IPS-18a (cell line): Measurements from ENCODE around the gene HDAC5.
"Not testable (repeated sequence)": the region's sequence is repeated elsewhere in the genome, so short reads cannot be mapped to it uniquely, and the experiment has no call there.

Experiments
- H3K27ac ChIP-seq: one replicate; pipeline ENCODE4 v1.5.1; 2013; ENCODE audit warnings: low read length
- H3K27me3 ChIP-seq: one replicate; pipeline ENCODE4 v1.6.1; 2013; ENCODE audit warnings: mild to moderate bottlenecking, low read length; ENCODE audit not compliant: control insufficient read depth, insufficient read depth
- H3K36me3 ChIP-seq: one replicate; pipeline ENCODE4 v1.6.1; 2013; ENCODE audit warnings: low read depth, low read length; ENCODE audit not compliant: control insufficient read depth
- H3K4me1 ChIP-seq: one replicate; pipeline ENCODE4 v1.6.1; 2013; ENCODE audit warnings: low read depth, low read length; ENCODE audit not compliant: control insufficient read depth
- H3K4me3 ChIP-seq: one replicate; pipeline ENCODE4 v1.5.1; 2013; ENCODE audit warnings: low read length
- H3K9ac ChIP-seq: one replicate; pipeline ENCODE4 v1.6.1; 2013; ENCODE audit warnings: mild to moderate bottlenecking, low read length, moderate library complexity
- H3K9me3 ChIP-seq: one replicate; pipeline ENCODE4 v1.6.1; 2013; ENCODE audit warnings: low read depth, low read length; ENCODE audit not compliant: control insufficient read depth

The HDAC5 gene

DNA sequence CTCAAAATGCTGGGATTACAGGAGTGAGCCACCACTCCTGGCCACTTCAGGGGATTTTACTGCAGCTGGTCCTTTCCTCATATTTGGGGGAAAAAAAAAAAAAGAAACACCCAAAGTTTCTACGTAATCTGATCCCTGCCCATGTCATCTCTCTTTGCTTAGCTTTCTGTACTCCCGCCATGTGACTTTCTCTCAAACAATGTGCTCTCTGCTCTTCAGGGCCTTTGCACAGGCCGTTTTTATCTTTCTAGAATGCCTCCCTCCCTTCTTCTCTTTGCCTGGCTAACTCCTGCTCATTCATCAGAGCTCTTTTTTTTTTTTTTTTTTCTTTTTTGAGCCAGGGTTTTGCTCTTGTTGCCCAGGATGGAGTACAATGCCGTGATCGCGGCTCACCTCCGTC lies 4.9 kb upstream of the HDAC5 start:
- Histone ChIP-seq H3K27me3 (no peaks in the 10 kb centered on the region), H3K9me3 (no peaks in the 10 kb centered on the region), H3K4me3 (no peak overlapping the region), H3K4me1 (no peaks in the 10 kb centered on the region), H3K9ac (no peak overlapping the region), H3K36me3 (no peaks in the 10 kb centered on the region), H3K27ac (no peak overlapping the region)

DNA sequence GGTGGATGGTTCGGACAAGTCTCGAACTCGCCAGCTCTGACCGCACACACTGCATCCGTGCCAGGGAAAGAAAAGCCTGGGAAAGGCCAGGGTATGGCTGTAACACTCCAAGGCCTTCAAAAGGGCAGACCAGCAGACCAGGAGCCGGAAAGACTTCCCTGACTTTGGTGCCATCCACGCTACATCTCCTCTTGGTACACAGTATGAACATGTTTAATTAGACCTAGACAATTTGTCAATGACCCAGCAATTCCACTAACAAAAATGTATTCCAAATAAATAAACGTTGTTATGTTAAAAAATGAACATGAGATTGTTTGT lies 637 bp upstream of the HDAC5 start:
- H3K4me3 ChIP-seq, result peak overlapping the region; percentile 82
- peaks cover 10% of the 10 kb centered on the region for H3K27me3 ChIP-seq
- H3K27ac ChIP-seq, result no peak overlapping the region
- no peaks in the 10 kb centered on the region for H3K36me3 ChIP-seq
- H3K4me1 ChIP-seq, result peaks cover 7% of the 10 kb centered on the region
- H3K9ac ChIP-seq, result peak overlapping the region; percentile 82
- no peaks in the 10 kb centered on the region for H3K9me3 ChIP-seq

DNA sequence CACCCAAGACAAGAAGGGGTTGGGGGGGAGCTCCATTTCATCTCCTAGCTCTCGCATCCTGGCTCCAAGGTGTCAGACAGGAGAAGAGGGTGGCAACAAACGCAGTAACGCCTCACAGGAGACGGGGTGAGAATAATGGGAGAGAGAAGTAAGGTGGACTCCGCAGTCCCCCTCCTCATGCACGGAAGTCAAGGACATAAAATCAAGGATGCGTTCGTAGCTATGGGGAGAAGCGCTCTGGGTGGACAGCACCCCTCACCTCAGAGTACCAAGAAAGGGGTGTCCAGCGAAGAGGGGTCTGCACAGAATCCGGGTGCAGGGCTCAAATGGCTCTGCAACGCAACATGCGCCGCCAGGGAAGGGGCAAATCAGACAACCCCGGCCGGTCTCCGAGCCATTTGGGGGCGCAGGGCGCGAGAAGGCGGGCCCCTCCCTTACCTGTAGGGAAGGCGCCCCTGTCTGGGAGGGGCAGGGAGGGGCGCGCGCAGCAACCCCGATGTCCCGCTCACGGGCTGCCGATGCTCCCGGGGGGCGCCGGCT lies 555 bp downstream of the HDAC5 start:
- Histone ChIP-seq H3K4me3 (peak overlapping the region; percentile 73), H3K4me1 (peaks cover 11% of the 10 kb centered on the region), H3K9me3 (no peaks in the 10 kb centered on the region), H3K36me3 (no peaks in the 10 kb centered on the region), H3K27me3 (peaks cover 10% of the 10 kb centered on the region), H3K27ac (no peak overlapping the region), H3K9ac (peak overlapping the region; percentile 63)

DNA sequence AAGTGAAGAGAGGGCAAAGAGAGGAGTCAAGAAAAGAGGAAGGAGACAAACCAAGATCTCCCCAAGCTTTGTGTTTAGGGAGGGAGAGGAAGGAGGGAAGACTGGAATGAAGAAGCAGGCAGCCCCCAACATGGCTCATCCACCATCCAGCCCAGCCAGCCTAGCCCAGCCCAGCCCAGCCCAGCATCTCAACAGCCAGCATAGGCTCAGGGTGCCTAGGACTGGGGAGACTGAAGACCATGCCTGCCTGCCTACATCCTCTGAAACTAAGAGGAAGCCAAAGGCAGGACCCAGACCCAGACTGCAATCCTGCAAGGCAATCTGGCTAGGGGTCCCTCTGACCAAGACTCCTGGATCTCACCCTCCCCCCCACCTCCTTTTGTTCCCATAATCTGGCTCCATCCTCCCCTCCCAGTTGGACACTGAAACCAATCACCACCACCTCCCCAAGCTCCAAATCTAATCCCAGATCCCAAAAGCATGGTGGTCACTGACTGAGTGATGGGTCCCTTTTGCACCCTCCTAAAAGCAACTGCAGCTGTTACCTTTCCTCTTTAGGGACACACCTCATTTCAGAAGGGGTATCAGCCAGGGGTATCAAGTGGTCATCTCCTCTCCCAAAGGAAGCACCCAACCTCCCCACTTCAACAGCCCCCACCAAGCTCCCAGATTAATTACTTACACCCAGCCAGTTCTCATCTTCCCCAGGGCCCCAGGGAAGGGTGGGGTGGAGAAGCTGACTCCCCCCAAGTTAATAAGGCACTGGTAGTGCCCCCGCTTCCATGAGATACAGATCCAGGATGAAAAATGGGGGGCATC lies 1.2 kb downstream of the HDAC5 start:
- Histone ChIP-seq H3K27ac (no peak overlapping the region), H3K36me3 (no peaks in the 10 kb centered on the region), H3K4me1 (peaks cover 11% of the 10 kb centered on the region), H3K4me3 (peak overlapping the region; percentile 73), H3K9me3 (no peaks in the 10 kb centered on the region), H3K27me3 (peaks cover 10% of the 10 kb centered on the region), H3K9ac (peak overlapping the region; percentile 63)

DNA sequence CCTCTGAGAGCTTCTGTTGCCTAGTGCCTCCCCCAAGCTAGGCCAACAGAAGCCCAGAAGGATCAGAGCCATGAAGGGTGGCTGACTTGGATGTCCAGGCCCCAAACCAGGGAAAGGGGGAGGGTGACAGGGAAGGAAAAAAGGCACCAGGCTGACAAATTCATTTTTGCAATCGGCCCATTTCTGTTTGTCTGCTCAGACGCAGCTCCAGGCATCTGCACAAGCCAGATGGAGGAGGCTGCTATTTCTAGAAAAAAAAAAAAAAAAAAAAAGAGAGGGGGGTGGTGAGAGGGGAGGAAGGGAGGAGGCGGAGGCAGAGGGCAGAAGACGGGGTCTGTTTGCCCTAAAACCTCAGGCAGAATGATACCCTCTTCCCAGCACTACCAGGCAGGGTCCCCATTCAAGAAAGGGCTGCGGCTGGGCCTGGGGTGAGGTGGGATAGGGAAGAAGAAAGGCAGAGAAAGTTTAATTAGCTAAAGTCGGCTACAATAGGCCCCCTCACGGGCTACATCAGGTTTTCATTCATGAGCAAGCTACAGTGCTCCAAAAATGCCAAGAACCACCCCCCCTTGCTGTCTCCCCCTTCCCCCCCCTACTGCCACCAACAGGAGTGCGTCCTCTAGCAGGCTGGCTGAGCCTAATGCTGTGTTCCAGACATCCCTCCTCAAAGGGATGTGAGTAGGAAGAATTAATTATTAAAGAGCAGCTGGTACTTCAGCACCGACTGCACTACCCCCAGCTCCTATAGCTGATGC lies 2.4 kb downstream of the HDAC5 start:
- Histone ChIP-seq H3K27me3 (peaks cover 10% of the 10 kb centered on the region), H3K4me3 (no peak overlapping the region), H3K9me3 (no peaks in the 10 kb centered on the region), H3K9ac (no peak overlapping the region), H3K4me1 (peaks cover 11% of the 10 kb centered on the region), H3K36me3 (no peaks in the 10 kb centered on the region), H3K27ac (no peak overlapping the region)

DNA sequence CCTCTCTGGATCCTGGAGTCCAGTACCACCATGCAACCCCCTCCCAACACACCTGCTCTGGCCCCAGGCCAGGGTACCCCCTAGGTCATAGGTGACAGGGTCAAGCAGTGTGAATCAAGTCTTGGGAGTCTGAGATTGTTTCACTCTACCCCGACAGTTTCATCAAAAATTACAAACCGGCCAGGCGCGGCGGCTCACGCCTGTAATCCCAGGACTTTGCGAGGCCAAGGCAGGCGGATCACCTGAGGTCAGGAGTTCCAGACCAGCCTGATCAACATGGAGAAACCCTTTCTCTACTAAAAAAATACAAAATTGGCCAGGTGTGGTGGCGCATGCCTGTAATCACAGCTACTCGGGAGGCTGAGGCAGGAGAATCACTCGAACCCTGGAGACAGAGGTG lies 3.2 kb downstream of the HDAC5 start:
- not testable (repeated sequence) for H3K27ac ChIP-seq, H3K9ac ChIP-seq, H3K36me3 ChIP-seq, H3K4me3 ChIP-seq, H3K9me3 ChIP-seq
- Histone ChIP-seq H3K27me3 (peaks cover 10% of the 10 kb centered on the region), H3K4me1 (peaks cover 11% of the 10 kb centered on the region)

DNA sequence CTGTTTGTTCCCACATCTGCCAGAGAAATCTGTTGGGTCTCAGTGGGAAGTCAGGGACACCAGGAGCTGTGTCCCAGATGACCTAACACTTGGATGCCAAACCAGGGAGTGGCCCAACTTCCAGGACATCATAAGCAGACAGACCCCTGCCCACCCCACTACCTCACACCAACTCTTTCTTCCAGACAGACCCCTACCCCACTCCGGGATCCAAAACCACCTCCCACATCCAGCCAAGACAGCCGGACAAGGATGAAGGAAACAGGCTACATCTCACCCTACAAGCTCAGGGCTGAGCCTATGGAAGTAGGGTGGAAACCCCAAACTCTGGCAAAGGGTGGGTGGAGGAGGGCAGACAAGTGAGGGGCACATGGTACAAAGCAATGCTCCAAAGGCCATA lies 3.6 kb downstream of the HDAC5 start:
- no peak overlapping the region for H3K9ac ChIP-seq
- peaks cover 11% of the 10 kb centered on the region for H3K4me1 ChIP-seq
- no peak overlapping the region for H3K27ac ChIP-seq

DNA sequence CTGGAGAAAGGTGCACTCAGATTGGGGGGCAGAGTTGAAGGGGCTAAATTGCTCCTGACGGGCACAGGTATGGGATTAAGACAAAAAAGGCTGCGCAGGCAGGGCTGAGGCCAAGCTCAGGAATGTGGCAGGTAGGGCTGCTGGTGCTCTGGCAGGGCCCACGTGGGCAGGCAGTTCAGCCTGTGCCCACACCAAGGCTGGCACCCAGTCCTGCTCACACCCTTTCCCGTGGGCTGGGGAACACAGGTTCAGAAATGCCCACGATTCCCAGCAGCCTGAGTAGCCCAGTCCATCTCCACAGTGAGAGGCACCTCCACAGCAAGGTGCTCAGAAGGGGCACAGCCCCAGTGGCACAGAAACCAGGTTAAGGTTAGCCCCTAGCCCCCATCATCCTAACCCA lies 4.4 kb downstream of the HDAC5 start:
- no peak overlapping the region for H3K9ac ChIP-seq

More for the DNA sequence above, 3.6 kb downstream of the HDAC5 start:
- no peak overlapping the region for H3K4me3 ChIP-seq
- H3K36me3 ChIP-seq, result no peaks in the 10 kb centered on the region
- peaks cover 10% of the 10 kb centered on the region for H3K27me3 ChIP-seq
- no peaks in the 10 kb centered on the region for H3K9me3 ChIP-seq

DNA sequence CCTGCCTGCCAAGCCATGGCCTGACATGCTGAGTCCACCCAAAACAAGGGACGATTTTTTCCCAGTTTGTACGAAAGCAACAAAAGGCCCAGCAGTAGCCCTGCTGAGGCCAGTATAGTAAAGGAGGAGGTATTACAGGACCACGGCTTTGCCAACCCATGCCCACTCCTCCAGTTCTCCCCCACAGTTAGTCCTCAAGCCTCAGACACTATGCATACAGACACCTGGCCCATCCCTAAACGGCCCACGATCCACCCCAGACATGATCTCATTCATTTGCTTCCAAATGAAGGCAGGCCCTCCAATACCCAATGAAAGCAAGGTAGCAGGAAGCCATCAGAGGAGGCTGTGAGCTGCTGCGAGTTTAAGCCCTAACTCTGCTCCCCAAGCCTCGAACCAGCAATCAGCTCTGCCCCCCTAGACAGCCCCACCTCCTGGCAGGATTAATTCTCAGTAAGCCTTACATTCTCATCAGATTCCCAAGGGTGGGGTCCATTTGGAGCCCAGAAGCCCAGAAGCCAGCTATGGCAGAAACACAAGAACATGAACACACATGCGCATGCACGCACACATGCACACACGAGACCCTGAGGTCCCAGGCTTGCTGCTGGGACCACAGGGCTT lies 4.9 kb downstream of the HDAC5 start:
- Histone ChIP-seq H3K27me3 (peaks cover 10% of the 10 kb centered on the region), H3K9ac (no peak overlapping the region), H3K27ac (no peak overlapping the region), H3K4me1 (peaks cover 11% of the 10 kb centered on the region), H3K4me3 (no peak overlapping the region), H3K36me3 (no peaks in the 10 kb centered on the region), H3K9me3 (no peaks in the 10 kb centered on the region)

More for the DNA sequence above, 4.4 kb downstream of the HDAC5 start:
- H3K9me3 ChIP-seq, result no peaks in the 10 kb centered on the region
- no peak overlapping the region for H3K4me3 ChIP-seq
- H3K4me1 ChIP-seq, result peaks cover 11% of the 10 kb centered on the region
- no peaks in the 10 kb centered on the region for H3K36me3 ChIP-seq
- no peak overlapping the region for H3K27ac ChIP-seq
- H3K27me3 ChIP-seq, result peaks cover 10% of the 10 kb centered on the region

DNA sequence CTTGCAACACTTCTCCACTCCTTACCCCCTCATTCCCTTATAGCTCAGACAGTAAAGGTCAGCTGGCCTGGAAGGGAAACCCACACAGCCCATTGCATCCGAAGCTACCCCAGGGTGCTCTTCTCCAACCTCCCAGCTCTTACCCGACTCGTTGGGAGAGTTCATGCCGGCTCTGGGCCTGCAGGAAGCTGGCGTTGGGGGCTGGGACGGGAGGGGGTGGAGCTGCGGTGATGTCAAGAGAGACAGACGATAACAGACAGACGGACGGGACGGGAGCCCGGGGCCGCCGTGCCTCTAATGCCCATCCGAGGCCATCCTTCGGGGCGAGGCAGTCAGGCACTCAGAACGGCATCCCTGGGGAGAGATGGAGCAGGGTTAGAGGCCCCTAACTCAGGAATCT lies 6.1 kb downstream of the HDAC5 start:
- H3K4me1 ChIP-seq, result peaks cover 6% of the 10 kb centered on the region
- no peak overlapping the region for H3K4me3 ChIP-seq
- H3K27ac ChIP-seq, result no peak overlapping the region
- no peaks in the 10 kb centered on the region for H3K36me3 ChIP-seq
- H3K9ac ChIP-seq, result no peak overlapping the region
- peaks cover 4% of the 10 kb centered on the region for H3K27me3 ChIP-seq
- H3K9me3 ChIP-seq, result no peaks in the 10 kb centered on the region

DNA sequence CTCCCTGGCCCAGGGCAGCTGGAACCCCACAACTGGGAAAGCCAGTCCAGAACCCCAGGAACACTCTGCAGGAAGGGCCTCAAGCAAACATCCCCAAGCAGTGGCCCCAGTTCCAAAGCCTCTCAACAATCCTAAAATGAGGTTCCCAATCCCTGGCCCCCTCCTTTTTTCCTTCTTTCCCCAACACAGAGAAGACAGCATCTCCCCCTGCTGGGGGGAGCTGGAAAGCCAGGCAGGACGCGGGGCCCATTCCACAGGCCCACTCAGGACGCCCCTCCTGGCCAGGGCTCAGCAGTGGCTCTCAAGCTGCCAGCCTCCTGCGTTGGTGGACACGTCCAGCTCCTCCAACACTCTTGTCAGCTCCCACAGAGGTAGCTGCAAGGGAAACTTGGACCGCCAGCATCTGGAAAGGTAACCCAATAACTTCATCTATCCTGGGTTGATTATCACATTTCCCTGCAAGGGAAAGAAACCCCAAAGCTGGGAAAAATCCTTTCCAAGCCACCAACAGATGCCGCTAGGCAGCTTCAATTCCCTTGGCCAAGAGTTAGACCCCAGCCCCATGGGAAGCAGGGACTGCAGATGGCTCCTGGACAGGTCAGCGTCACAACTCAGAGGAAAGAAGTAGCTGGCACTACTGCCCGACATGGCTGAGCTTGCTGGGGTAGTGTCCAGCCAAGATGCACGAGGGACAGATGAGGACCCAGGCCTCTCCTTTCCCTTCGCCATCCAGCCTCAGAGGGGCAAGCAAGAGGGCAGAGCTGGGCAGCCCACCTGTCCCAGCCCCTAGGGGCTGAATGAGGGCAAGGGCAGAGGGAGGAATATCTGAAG lies 7.6 kb downstream of the HDAC5 start:
- H3K4me1 ChIP-seq, result peaks cover 10% of the 10 kb centered on the region
- H3K9ac ChIP-seq, result no peak overlapping the region
- H3K36me3 ChIP-seq, result no peaks in the 10 kb centered on the region
- H3K27ac ChIP-seq, result no peak overlapping the region
- no peak overlapping the region for H3K4me3 ChIP-seq
- H3K27me3 ChIP-seq, result no peaks in the 10 kb centered on the region
- H3K9me3 ChIP-seq, result no peaks in the 10 kb centered on the region
